Uterus (tissue), 2 donors: ENCODE measurements around the gene CACNB4.

Experiments used
- CTCF ChIP-seq, 4 experiments: fragments of 200-600 bp in 2 of 4; fragments of 450-650 bp in 2 of 4; sonication (generic) in 2 of 4; IDR thresholded peaks; one replicate each; pipeline ENCODE4 v1.5.1; 2016 to 2019; ENCODE audit warnings: antibody characterized with exemption in 4 of 4, mild to moderate bottlenecking in 2 of 4, moderate library complexity in 1 of 4
- POLR2A ChIP-seq, 2 donors: fragments of 450-650 bp; IDR thresholded peaks; one replicate each; pipeline ENCODE4 v1.6.1; 2016; ENCODE audit warnings: antibody characterized with exemption in 2 of 2, mild to moderate bottlenecking in 1 of 2, moderate library complexity in 1 of 2

GRCh38 chr2:152092095-152092494 lies 6.7 kb downstream of the CACNB4 start:
- TF ChIP-seq CTCF (IDR thresholded peaks at IDR 0.05) (no peak), POLR2A (IDR thresholded peaks at IDR 0.05) (no peak)
